Muscle layer of colon (tissue), 2 donors: ENCODE results near the gene ELAVL3.

Experiments used
- H3K27ac ChIP-seq: one replicate; pipeline ENCODE4 v1.7.0; 2013; ENCODE audit warnings: low read depth, mild to moderate bottlenecking, low read length, moderate library complexity
- H3K27me3 ChIP-seq, 2 donors: one replicate each; pipeline ENCODE4 v1.7.0; 2013; ENCODE audit warnings: low read length in 2 of 2, mild to moderate bottlenecking in 2 of 2; ENCODE audit not compliant: insufficient read depth in 2 of 2, control insufficient read depth in 1 of 2
- H3K36me3 ChIP-seq: one replicate; pipeline ENCODE4 v1.7.0; 2013; ENCODE audit warnings: mild to moderate bottlenecking, low read length; ENCODE audit not compliant: insufficient read depth
- H3K4me1 ChIP-seq: one replicate; pipeline ENCODE4 v1.7.0; 2013; ENCODE audit warnings: mild to moderate bottlenecking, low read length; ENCODE audit not compliant: insufficient read depth
- H3K4me3 ChIP-seq, 2 donors: one replicate each; pipeline ENCODE4 v1.7.0; 2013; ENCODE audit warnings: low read length in 2 of 2, low read depth in 1 of 2, mild to moderate bottlenecking in 1 of 2, moderate library complexity in 1 of 2
- H3K9ac ChIP-seq: one replicate; pipeline ENCODE4 v1.7.0; 2013; ENCODE audit warnings: low read length
- H3K9me3 ChIP-seq: one replicate; pipeline ENCODE4 v1.7.0; 2013; ENCODE audit warnings: mild to moderate bottlenecking, low read length
- donor health status: abdominal sarcoma.
- donor health status: Adenocarcinoma of cecum.

Gene ELAVL3

DNA sequence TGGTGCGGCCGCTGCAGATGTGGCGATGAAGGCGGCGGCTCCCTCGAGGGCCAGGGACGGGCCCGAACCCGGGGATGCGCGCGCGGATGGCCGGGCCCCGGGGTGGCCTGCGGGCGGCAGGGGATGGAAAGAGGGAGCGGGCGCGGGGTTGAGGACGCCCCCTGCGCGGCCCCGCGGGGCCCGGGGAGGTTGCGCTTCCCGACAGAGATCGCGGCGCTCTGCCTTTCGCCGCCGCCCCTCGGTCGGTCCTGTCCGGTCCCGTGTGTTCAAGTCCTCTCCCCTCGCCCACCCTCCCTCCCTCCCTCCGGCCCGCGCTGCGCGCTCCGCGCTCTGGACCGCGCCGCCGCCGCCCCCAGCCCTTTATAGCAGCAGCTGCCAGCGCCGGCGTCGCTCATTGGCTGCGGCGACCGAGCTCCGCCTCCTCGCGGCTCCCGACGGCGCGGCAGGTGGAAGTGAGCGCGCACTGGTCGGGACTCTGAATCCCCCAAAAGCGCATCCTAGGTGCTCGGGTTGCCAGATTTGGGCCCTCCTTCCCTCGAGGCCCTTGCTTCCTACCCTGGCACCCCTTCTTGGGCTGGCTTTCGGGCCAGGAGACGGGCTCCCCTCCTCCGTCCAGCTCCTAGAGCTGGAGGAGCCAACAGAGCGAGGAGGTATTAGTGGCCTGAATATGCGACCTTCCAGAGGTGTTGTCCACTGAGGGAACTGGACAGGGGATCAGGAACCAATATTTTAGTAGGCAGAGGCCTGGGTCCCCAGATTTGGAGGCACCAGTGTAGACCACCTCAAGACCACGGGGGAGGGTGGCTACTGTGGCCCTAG is at the start of gene ELAVL3:
Gene ELAVL3, minus strand, starts transcription at position 332 of the 819 bp plus-strand sequence. CDS start 438 bp downstream, outside the sequence.
- H3K4me3 ChIP-seq, result no peak within 1 kb of the TSS

DNA sequence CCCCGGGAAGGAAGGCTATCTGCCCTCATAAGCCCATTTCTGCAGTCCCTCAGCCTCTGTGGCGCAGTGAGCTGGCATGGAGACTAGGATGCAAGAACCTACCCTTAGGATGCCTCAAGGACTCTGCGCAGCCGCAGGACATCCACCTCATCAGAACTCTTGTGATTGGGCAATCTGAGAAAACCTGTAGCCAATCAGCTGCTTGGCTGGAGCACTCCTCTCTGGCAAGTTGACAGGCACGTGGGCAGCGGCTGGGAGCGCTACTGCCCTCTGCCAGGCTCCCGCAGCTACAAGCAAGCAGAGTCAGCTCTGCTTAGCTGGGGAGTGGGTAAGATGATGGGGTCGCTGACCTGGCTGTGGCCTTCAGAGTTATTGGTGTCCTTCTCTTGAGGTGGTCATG is 49.6 kb upstream of the ELAVL3 start:
- Histone ChIP-seq H3K27ac (no peak overlapping the region), H3K9ac (no peak overlapping the region)

More for the DNA sequence above, at the start of gene ELAVL3:
- H3K4me1 ChIP-seq, result peaks cover 11% of the 10 kb centered on the region
- no peak within 1 kb of the TSS for H3K27ac ChIP-seq
- H3K9me3 ChIP-seq, result no peaks in the 10 kb centered on the region
- no peak within 1 kb of the TSS for H3K9ac ChIP-seq
- no peaks in the 10 kb centered on the region for H3K36me3 ChIP-seq
- H3K27me3 ChIP-seq, result peaks cover 20 to 63% of the 10 kb centered on the region in 2 donors

DNA sequence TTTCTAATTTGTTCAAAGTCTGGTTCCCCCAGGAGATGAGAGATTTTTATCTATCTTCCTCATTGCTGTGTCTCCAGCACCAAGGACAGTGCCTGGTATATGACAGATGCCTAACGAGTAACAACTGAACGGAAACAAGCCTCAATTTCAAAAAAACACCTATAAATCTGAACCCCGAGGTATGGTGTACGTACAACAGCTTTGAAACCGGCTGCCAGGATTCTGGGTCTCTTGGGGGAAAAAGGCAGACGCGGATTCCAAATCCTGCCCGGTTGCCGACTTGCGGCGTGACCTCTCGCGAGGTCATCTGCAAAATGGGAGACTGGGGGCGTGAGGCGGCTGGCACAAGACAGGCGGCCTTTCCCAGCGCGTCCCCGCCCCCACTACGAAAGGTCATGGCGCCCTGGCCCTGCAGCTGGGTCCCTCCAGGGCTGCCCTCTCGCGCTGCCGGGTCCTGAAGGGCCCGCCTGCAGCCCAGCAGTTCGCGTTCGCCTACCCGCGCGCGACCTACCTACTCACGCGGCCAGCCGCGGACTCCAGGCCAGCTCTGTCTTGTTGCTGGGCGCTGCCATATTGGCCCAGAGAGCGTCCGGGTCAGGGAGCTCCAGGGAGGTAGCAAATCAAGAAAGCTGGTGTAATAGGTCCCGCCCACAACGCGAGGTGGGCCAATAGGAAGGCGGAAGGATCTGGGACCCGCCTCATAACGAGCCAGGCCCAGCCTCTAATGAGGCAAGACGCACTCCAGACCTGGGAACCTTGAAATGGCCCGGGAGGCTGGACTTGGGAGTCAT is 47.9 kb upstream of the ELAVL3 start, which contains the start of gene ECSIT:
Gene ECSIT, minus strand, starts transcription at position 584 of the 791 bp plus-strand sequence. CDS start 9,964 bp downstream, outside the sequence.
- Histone ChIP-seq H3K9me3 (no peaks in the 10 kb centered on the region), H3K36me3 (no peaks in the 10 kb centered on the region), H3K27ac (peak within 1 kb of the TSS; percentile 93), H3K4me3 (peak within 1 kb of the TSS; percentile 63 to 99), H3K9ac (peak within 1 kb of the TSS; percentile 82), H3K27me3 (no peaks in the 10 kb centered on the region), H3K4me1 (peaks cover 13% of the 10 kb centered on the region)

More for the DNA sequence above, 49.6 kb upstream of the ELAVL3 start:
- Histone ChIP-seq H3K36me3 (no peaks in the 10 kb centered on the region), H3K4me3 (no peak overlapping the region), H3K4me1 (peaks cover 22% of the 10 kb centered on the region), H3K9me3 (no peaks in the 10 kb centered on the region), H3K27me3 (no peaks in the 10 kb centered on the region)

GRCh38 chr19:11519138-11519537 is 38.3 kb upstream of the ELAVL3 start:
- H3K9me3 ChIP-seq, result no peaks in the 10 kb centered on the region
- H3K36me3 ChIP-seq, result peaks cover 24% of the 10 kb centered on the region
- no peaks in the 10 kb centered on the region for H3K4me1 ChIP-seq
- H3K27me3 ChIP-seq, result no peaks in the 10 kb centered on the region
- no peak overlapping the region for H3K9ac ChIP-seq
- no peak overlapping the region for H3K4me3 ChIP-seq
- no peak overlapping the region for H3K27ac ChIP-seq

DNA sequence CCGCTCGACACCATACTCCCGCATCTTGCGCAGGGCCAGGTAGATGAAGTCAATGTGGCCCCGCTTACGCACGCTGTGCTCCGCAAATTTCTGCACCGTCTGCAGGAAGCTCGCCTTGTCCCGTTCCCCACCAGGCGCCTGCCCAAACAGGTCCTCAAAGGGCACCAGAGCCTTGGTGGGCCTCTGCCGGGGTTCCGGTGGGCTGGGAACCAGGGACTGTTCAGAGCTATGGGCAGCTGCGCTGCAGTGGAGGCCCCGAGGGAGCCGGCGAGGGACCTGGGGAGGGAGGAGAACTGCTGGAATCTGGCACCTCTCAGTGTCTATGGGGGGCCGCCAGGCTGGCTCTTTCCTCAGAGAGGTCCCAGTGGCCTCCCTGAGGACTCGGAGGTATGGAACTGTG is 33.1 kb upstream of the ELAVL3 start:
- no peak overlapping the region for H3K9ac ChIP-seq
- peaks cover 27% of the 10 kb centered on the region for H3K36me3 ChIP-seq
- no peak overlapping the region for H3K4me3 ChIP-seq
- H3K27ac ChIP-seq, result no peak overlapping the region
- no peaks in the 10 kb centered on the region for H3K9me3 ChIP-seq
- no peaks in the 10 kb centered on the region for H3K27me3 ChIP-seq
- no peaks in the 10 kb centered on the region for H3K4me1 ChIP-seq

- no peaks in the 10 kb centered on the region for H3K4me1 ChIP-seq
- H3K9ac ChIP-seq, result no peak overlapping the region
- no peak overlapping the region for H3K27ac ChIP-seq
- no peaks in the 10 kb centered on the region for H3K27me3 ChIP-seq
- no peak overlapping the region for H3K4me3 ChIP-seq
- no peaks in the 10 kb centered on the region for H3K9me3 ChIP-seq
- peaks cover 15% of the 10 kb centered on the region for H3K36me3 ChIP-seq
Measured at GRCh38 chr19:11510444-11510843, 29.6 kb upstream of the ELAVL3 start.

DNA sequence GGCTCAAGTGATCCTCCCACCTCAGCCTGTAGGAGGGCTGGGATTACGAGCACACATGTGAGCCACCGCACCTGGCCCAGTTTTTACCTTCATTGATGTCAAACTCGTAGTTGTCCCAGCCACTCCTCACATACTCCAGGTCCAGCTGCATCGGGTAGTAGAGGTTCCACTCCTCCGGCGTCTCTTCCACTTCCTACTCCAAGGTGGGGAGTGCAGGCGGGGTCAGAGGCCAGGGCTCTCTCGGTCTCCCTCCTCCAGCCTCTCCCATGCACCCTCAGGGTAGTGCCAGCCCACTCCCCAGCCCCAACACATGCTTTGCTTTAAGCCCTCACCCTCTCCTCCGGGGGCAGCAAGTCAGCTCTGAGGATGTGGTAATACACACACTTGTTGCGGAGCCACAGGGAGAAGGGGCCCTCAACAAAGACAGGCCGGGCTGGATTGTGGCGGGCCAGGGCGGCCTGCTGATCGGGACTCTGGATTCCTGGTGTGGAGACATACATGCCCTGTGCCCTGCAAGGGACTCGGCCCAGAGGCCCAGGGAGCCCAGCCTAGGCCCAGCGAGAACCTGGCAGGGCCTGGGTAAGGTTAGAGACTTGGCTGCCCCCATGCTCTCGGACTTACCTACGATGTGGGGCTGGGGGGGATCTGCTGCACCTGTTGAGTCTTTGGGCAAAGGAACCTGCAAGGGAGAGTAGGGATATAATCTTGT is 26.7 kb upstream of the ELAVL3 start:
- peaks cover 8% of the 10 kb centered on the region for H3K36me3 ChIP-seq
- no peaks in the 10 kb centered on the region for H3K27me3 ChIP-seq
- no peaks in the 10 kb centered on the region for H3K9me3 ChIP-seq
- H3K4me3 ChIP-seq, result no peak overlapping the region
- no peak overlapping the region for H3K9ac ChIP-seq
- no peak overlapping the region for H3K27ac ChIP-seq
- peaks cover 7% of the 10 kb centered on the region for H3K4me1 ChIP-seq

- Histone ChIP-seq H3K4me1 (peaks cover 7% of the 10 kb centered on the region), H3K36me3 (peaks cover 8% of the 10 kb centered on the region), H3K9ac (no peak overlapping the region), H3K27me3 (no peaks in the 10 kb centered on the region), H3K4me3 (no peak overlapping the region), H3K27ac (no peak overlapping the region), H3K9me3 (no peaks in the 10 kb centered on the region)
Measured at GRCh38 chr19:11506967-11507366, 26.1 kb upstream of the ELAVL3 start.

- Histone ChIP-seq H3K9me3 (no peaks in the 10 kb centered on the region), H3K36me3 (peaks cover 3% of the 10 kb centered on the region), H3K4me3 (peak overlapping the region; percentile 75 to 78), H3K4me1 (peaks cover 7% of the 10 kb centered on the region), H3K27me3 (no peaks in the 10 kb centered on the region), H3K27ac (peak overlapping the region; percentile 85), H3K9ac (peak overlapping the region; percentile 53)
Measured at GRCh38 chr19:11506101-11506555, 25.3 kb upstream of the ELAVL3 start.

DNA sequence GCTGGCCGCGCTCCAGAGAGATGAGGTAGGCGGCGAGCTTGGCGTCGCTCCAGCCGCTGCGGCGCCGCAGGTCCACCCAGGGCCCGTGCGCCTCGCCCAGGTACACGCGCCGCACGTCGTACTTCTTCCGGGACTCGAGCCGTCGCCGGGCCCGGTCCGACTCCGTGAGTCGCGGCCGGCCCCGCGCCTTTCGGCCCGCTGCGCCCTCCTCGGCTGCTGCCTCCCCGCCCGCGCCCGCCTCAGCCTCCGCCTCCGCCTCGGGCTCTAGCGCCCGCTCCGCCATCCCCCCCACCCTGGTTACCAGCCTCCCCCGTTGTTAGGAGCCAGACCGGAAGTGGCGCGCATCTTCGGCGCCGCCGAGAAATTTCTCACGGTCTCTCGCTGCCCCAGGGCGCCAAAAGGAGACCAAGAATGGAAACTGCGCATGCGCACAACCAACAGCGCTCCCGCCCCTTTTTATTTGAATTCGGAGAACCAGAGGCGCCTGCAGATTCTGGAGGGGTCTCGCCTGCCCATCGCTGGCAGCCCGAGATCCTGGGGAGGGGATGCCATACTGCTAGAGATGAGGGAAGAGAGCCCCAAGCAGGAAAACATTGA is 24.8 kb upstream of the ELAVL3 start, which contains the start of gene ZNF653:
Gene ZNF653, minus strand, starts transcription at position 336 of the 597 bp plus-strand sequence. Its CDS starts 53 bp downstream, at position 283.
- Histone ChIP-seq H3K27me3 (no peaks in the 10 kb centered on the region), H3K27ac (peak within 1 kb of the TSS; percentile 85), H3K9ac (peak within 1 kb of the TSS; percentile 53), H3K4me1 (peaks cover 7% of the 10 kb centered on the region), H3K36me3 (no peaks in the 10 kb centered on the region), H3K9me3 (no peaks in the 10 kb centered on the region), H3K4me3 (peak within 1 kb of the TSS; percentile 75 to 78)
